SJCRH30 (cell line): ENCODE results near the gene CSRP3. TPM values are rescaled to one million over a fixed set of nuclear protein-coding genes. Genes with fewer than 3 reads are reported as not detected.
A peak's percentile ranks its signal among the peaks of the same experiment; 100 is the strongest.

ENCODE experiments used
- DNase-seq, 2 experiments: peaks; one replicate each; pipeline ENCODE4 v3.0.0-alpha.2; 2015 to 2020
- H3K27ac ChIP-seq: fragments of 250-450 bp; sonication (Bioruptor Pico); 2 replicates; pipeline ENCODE4 v1.5.1; 2020; ENCODE audit warnings: mild to moderate bottlenecking, moderate library complexity
- H3K27me3 ChIP-seq: fragments of 250-450 bp; sonication (Bioruptor Pico); 2 replicates; pipeline ENCODE4 v1.5.1; 2020; ENCODE audit warnings: mild to moderate bottlenecking, moderate library complexity
- H3K36me3 ChIP-seq: fragments of 250-450 bp; sonication (Bioruptor Pico); 2 replicates; pipeline ENCODE4 v1.5.1; 2020; ENCODE audit warnings: mild to moderate bottlenecking, moderate library complexity
- H3K4me1 ChIP-seq: fragments of 250-450 bp; sonication (Bioruptor Pico); 2 replicates; pipeline ENCODE4 v1.5.1; 2020; ENCODE audit warnings: mild to moderate bottlenecking, moderate library complexity
- H3K4me3 ChIP-seq: fragments of 250-450 bp; sonication (Bioruptor Pico); 2 replicates; pipeline ENCODE4 v1.5.1; 2020; ENCODE audit warnings: mild to moderate bottlenecking, moderate library complexity
- H3K9me3 ChIP-seq: fragments of 250-450 bp; sonication (Bioruptor Pico); replicated peaks from 2 replicates; pipeline ENCODE4 v1.5.1; 2020; ENCODE audit warnings: mild to moderate bottlenecking, moderate library complexity
- total RNA-seq: library from RNA; depleted of rRNA; stranded (reverse); fragments of >200 nt; shearing (Covaris generic); gene quantifications from 2 replicates; pipeline ENCODE4 v1.2.3, GENCODE V29; 2014; rRNA removed

The CSRP3 gene
- total RNA-seq, result 4.5 and 4.6 TPM in 2 replicates

- peaks cover 34% of the 10 kb centered on the region for H3K4me1 ChIP-seq
- peak; percentile 42 to 52 for DNase-seq
- peaks cover 5% of the 10 kb centered on the region for H3K36me3 ChIP-seq
- H3K27ac ChIP-seq, result peak within 1 kb of the TSS; percentile 46
- H3K4me3 ChIP-seq, result no peak within 1 kb of the TSS
- H3K9me3 ChIP-seq, result peaks cover 17% of the 10 kb centered on the region
- no peaks in the 10 kb centered on the region for H3K27me3 ChIP-seq
Observed at GRCh38 chr11:19201737-19202605, at the start of gene CSRP3. Gene CSRP3, minus strand, starts transcription at chr11:19201983. Its CDS starts 9,535 bp downstream, at chr11:19192448.

- DNase-seq, result no peak
- no peak overlapping the region for H3K4me3 ChIP-seq
- peaks cover 16% of the 10 kb centered on the region for H3K4me1 ChIP-seq
- H3K27me3 ChIP-seq, result no peaks in the 10 kb centered on the region
- H3K9me3 ChIP-seq, result peaks cover 6% of the 10 kb centered on the region
- 0 out of 2 replicates have a peak, but pooled peaks cover 2% of the 10 kb centered on the region for H3K36me3 ChIP-seq
- H3K27ac ChIP-seq, result no peak overlapping the region
Observed at GRCh38 chr11:19251577-19251976, 49.8 kb upstream of the CSRP3 start.

GRCh38 chr11:19246816-19247215 is 45.0 kb upstream of the CSRP3 start:
- no peak overlapping the region for H3K27ac ChIP-seq
- no peak for DNase-seq
- H3K9me3 ChIP-seq, result no peaks in the 10 kb centered on the region; the same call in 1 of the 2 replicates
- no peak overlapping the region for H3K4me3 ChIP-seq
- H3K4me1 ChIP-seq, result no peaks in the 10 kb centered on the region
- no peaks in the 10 kb centered on the region for H3K27me3 ChIP-seq
- 0 out of 2 replicates have a peak, but pooled peaks cover 2% of the 10 kb centered on the region for H3K36me3 ChIP-seq

- DNase-seq, result no peak
- no peaks in the 10 kb centered on the region for H3K27me3 ChIP-seq
- 0 out of 2 replicates have a peak, but pooled peaks cover 2% of the 10 kb centered on the region for H3K36me3 ChIP-seq
- no peak overlapping the region for H3K4me3 ChIP-seq
- no peaks in the 10 kb centered on the region for H3K4me1 ChIP-seq
- H3K27ac ChIP-seq, result no peak overlapping the region
- H3K9me3 ChIP-seq, result no peaks in the 10 kb centered on the region; the same call in 1 of the 2 replicates
Observed at GRCh38 chr11:19245351-19245750, 43.6 kb upstream of the CSRP3 start.

GRCh38 chr11:19244621-19245020 is 42.8 kb upstream of the CSRP3 start:
- Histone ChIP-seq H3K4me1 (no peaks in the 10 kb centered on the region), H3K27me3 (no peaks in the 10 kb centered on the region), H3K27ac (no peak overlapping the region), H3K9me3 (no peaks in the 10 kb centered on the region; the same call in 1 of the 2 replicates), H3K36me3 (0 out of 2 replicates have a peak, but pooled peaks cover 2% of the 10 kb centered on the region), H3K4me3 (no peak overlapping the region)
- no peak for DNase-seq

- Histone ChIP-seq H3K27ac (no peak overlapping the region), H3K36me3 (0 out of 2 replicates have a peak, but pooled peaks cover 2% of the 10 kb centered on the region), H3K4me1 (peaks cover 5% of the 10 kb centered on the region), H3K9me3 (no peaks in the 10 kb centered on the region; the same call in 1 of the 2 replicates), H3K4me3 (no peak overlapping the region), H3K27me3 (no peaks in the 10 kb centered on the region)
- DNase-seq, result no peak
Observed at GRCh38 chr11:19244084-19244483, 42.3 kb upstream of the CSRP3 start.

- Histone ChIP-seq H3K9me3 (no peaks in the 10 kb centered on the region; the same call in 1 of the 2 replicates), H3K4me3 (no peak overlapping the region), H3K4me1 (peaks cover 10% of the 10 kb centered on the region), H3K27ac (no peak overlapping the region), H3K27me3 (no peaks in the 10 kb centered on the region), H3K36me3 (no peaks in the 10 kb centered on the region)
- no peak for DNase-seq
Observed at GRCh38 chr11:19243613-19244012, 41.8 kb upstream of the CSRP3 start.

GRCh38 chr11:19243143-19243542 is 41.4 kb upstream of the CSRP3 start:
- Histone ChIP-seq H3K9me3 (no peaks in the 10 kb centered on the region; the same call in 1 of the 2 replicates), H3K4me3 (no peak overlapping the region), H3K27me3 (no peaks in the 10 kb centered on the region), H3K27ac (no peak overlapping the region), H3K4me1 (peaks cover 14% of the 10 kb centered on the region), H3K36me3 (no peaks in the 10 kb centered on the region)
- DNase-seq, result no peak

GRCh38 chr11:19242179-19242932 is 40.6 kb upstream of the CSRP3 start:
- Histone ChIP-seq H3K36me3 (no peaks in the 10 kb centered on the region), H3K4me1 (peaks cover 22% of the 10 kb centered on the region), H3K9me3 (no peaks in the 10 kb centered on the region), H3K4me3 (peak overlapping the region; percentile 94), H3K27me3 (no peaks in the 10 kb centered on the region), H3K27ac (no peak overlapping the region; the same call in 1 of the 2 replicates)
- no peak for DNase-seq

- DNase-seq, result peak; percentile 69 to 70
Observed at GRCh38 chr11:19241260-19242178, 39.7 kb upstream of the CSRP3 start.

GRCh38 chr11:19240420-19241259 is 38.9 kb upstream of the CSRP3 start, which contains the start of gene E2F8:
Gene E2F8, minus strand, starts transcription at chr11:19240945. Its CDS starts 824 bp downstream, at chr11:19240121.
- Histone ChIP-seq H3K27ac (peak within 1 kb of the TSS; percentile 94), H3K36me3 (peaks cover 7% of the 10 kb centered on the region), H3K27me3 (no peaks in the 10 kb centered on the region), H3K9me3 (no peaks in the 10 kb centered on the region), H3K4me1 (peaks cover 30% of the 10 kb centered on the region), H3K4me3 (peak within 1 kb of the TSS; percentile 94)
- peak; percentile 98 for DNase-seq

More at GRCh38 chr11:19241260-19242178, 39.7 kb upstream of the CSRP3 start:
- Histone ChIP-seq H3K36me3 (no peaks in the 10 kb centered on the region; the same call in 1 of the 2 replicates), H3K27me3 (no peaks in the 10 kb centered on the region), H3K4me3 (peak overlapping the region; percentile 94), H3K27ac (peak overlapping the region; percentile 94), H3K9me3 (no peaks in the 10 kb centered on the region), H3K4me1 (peaks cover 30% of the 10 kb centered on the region)

GRCh38 chr11:19239039-19239438 is 37.3 kb upstream of the CSRP3 start:
- H3K9me3 ChIP-seq, result no peaks in the 10 kb centered on the region
- peaks cover 19% of the 10 kb centered on the region for H3K36me3 ChIP-seq
- no peak for DNase-seq
- no peak overlapping the region for H3K27ac ChIP-seq
- H3K4me3 ChIP-seq, result peak overlapping the region; percentile 94
- H3K4me1 ChIP-seq, result peaks cover 30% of the 10 kb centered on the region
- no peaks in the 10 kb centered on the region for H3K27me3 ChIP-seq

GRCh38 chr11:19237813-19238212 is 36.0 kb upstream of the CSRP3 start:
- H3K27ac ChIP-seq, result peak overlapping the region; percentile 53
- DNase-seq, result peak; percentile 71 to 88

More at GRCh38 chr11:19237813-19238212, 36.0 kb upstream of the CSRP3 start:
- peaks cover 30% of the 10 kb centered on the region for H3K4me1 ChIP-seq
- H3K36me3 ChIP-seq, result peaks cover 23% of the 10 kb centered on the region
- H3K9me3 ChIP-seq, result no peaks in the 10 kb centered on the region
- peak overlapping the region; percentile 3 for H3K4me3 ChIP-seq
- no peaks in the 10 kb centered on the region for H3K27me3 ChIP-seq
